RWPE2 (cell line): ENCODE results near the gene RNH1.

Source experiments
- ATAC-seq: fragments of 200-7000 bp; cut with Tn5 transposase; 3 replicates; pipeline ENCODE4 v1.9.1; 2021; ENCODE audit warnings: low read depth
- DNase-seq: peaks from one replicate; pipeline ENCODE4 v3.0.0-alpha.2; 2020; ENCODE audit warnings: low spot score
- H3K27ac ChIP-seq: fragments of 450-650 bp; 2 replicates; pipeline ENCODE4 v1.5.1; 2017; ENCODE audit warnings: mild to moderate bottlenecking; ENCODE audit not compliant: poor library complexity, severe bottlenecking
- H3K27me3 ChIP-seq: fragments of 250-450 bp; sonication (Bioruptor Pico); 2 replicates; pipeline ENCODE4 v1.5.1; 2021; ENCODE audit warnings: mild to moderate bottlenecking, moderate library complexity; ENCODE audit not compliant: insufficient read depth, poor library complexity, severe bottlenecking
- H3K36me3 ChIP-seq: fragments of 250-450 bp; sonication (Bioruptor Pico); 2 replicates; pipeline ENCODE4 v1.5.1; 2020; ENCODE audit warnings: low read depth, mild to moderate bottlenecking, moderate library complexity
- H3K4me1 ChIP-seq: fragments of 250-450 bp; sonication (Bioruptor Pico); 2 replicates; pipeline ENCODE4 v1.5.1; 2021; ENCODE audit warnings: mild to moderate bottlenecking, moderate library complexity; ENCODE audit not compliant: insufficient read depth, poor library complexity, severe bottlenecking
- H3K4me3 ChIP-seq: fragments of 250-450 bp; sonication (Bioruptor Pico); 2 replicates; pipeline ENCODE4 v1.5.1; 2021; ENCODE audit warnings: mild to moderate bottlenecking, moderate library complexity; ENCODE audit not compliant: severe bottlenecking
- H3K9me3 ChIP-seq: fragments of 250-450 bp; sonication (Bioruptor Pico); 2 replicates; pipeline ENCODE4 v1.5.1; 2021; ENCODE audit warnings: mild to moderate bottlenecking, moderate library complexity; ENCODE audit not compliant: severe bottlenecking
- TF ChIP-seq, protein P1 (sequence below): fragments of 450-650 bp; IDR thresholded peaks from one replicate; pipeline ENCODE4 v1.5.1; 2017; ENCODE audit warnings: mild to moderate bottlenecking, moderate library complexity; ENCODE audit not compliant: poor library complexity, severe bottlenecking

Gene RNH1

DNA sequence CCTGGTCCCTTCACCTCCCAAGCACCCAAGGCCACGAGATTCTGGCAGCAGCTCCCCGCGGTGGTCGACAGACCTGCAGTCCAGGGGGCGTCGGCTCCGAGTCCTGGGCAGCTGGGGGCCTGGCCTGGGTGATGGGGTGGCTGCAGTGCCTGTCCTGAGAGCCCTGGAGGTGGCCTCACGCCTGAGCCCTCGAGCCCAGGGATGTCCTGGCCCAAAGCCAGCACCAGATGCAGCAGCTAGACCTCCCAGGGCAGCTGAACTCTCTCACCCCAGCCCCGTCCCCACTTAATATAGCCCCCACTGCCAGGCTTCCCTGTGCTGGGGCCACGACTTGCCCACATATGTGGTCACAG lies 46.9 kb upstream of the RNH1 start:
- Histone ChIP-seq H3K27ac (no peak overlapping the region), H3K9me3 (no peaks in the 10 kb centered on the region), H3K4me1 (no peaks in the 10 kb centered on the region), H3K4me3 (no peak overlapping the region), H3K27me3 (peaks cover 7% of the 10 kb centered on the region), H3K36me3 (no peaks in the 10 kb centered on the region)
- DNase-seq (no peak), ATAC-seq (no peak)
- TF ChIP-seq, protein P1, sequence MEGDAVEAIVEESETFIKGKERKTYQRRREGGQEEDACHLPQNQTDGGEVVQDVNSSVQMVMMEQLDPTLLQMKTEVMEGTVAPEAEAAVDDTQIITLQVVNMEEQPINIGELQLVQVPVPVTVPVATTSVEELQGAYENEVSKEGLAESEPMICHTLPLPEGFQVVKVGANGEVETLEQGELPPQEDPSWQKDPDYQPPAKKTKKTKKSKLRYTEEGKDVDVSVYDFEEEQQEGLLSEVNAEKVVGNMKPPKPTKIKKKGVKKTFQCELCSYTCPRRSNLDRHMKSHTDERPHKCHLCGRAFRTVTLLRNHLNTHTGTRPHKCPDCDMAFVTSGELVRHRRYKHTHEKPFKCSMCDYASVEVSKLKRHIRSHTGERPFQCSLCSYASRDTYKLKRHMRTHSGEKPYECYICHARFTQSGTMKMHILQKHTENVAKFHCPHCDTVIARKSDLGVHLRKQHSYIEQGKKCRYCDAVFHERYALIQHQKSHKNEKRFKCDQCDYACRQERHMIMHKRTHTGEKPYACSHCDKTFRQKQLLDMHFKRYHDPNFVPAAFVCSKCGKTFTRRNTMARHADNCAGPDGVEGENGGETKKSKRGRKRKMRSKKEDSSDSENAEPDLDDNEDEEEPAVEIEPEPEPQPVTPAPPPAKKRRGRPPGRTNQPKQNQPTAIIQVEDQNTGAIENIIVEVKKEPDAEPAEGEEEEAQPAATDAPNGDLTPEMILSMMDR = no peak

DNA sequence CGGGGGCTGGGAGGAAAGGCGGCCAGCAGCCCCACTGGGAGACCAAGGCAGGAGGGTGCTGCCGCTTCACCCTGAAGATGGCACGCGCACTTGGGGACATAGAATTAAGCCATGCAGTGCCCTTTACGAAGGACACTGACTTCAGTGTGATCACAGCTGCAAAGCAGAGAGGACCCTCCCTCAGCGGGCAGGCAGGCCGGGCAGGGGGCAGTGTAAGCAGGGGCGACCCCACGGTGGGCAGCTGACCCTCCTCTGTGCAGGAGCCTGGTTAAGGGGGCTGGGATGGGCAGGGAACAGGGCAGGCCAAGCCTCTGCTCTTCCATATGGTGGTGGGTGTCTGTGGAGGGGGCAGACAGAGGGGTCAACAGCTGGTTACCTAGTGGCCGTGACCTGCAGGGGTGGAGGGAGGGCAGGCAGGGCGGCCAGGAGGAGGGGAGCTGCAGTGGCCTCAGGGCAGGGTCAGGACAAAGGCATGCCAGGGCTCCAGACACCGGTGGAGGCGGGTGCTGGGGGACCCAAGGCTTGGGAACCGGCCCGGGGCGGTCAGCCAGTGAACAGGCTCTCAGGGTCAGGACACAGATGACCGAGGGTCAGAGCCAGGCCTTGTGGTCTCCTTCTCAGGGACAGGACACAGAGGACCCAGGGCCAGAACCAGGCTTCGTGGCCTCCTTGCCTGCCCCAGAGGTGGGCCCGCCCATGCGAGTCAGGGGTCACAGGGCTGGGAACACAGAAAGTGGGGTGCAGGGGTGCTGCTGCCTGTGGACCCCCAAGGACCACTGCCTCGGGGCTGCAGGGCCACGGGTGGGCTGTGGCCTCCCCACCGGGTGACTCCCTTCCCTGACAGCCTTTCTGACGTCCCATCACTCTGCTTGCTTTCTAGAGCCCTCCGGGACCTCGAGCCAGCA lies 46.3 kb upstream of the RNH1 start:
- Histone ChIP-seq H3K27me3 (peaks cover 7% of the 10 kb centered on the region), H3K36me3 (no peaks in the 10 kb centered on the region)

DNA sequence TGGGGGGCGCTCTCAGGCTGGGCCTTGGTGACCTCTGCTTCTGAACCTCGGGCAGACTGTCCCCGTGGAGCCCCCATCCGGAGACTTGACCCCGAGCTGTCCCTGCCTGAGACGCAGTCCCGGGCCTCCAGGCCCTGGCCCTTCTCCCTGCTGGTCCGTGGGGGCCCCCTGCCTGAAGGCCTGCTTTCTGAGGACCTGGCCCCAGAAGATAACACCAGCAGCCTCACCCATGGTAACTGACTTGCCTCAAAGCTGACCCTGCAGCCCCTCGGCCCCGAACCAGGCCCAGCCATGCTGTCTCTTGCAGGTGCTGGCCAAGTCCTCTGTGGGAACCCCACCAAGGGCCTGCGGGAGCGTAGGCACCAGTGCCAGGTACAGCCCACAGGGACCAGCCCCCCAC lies 44.6 kb upstream of the RNH1 start:
- ATAC-seq = no peak
- Histone ChIP-seq H3K9me3 (no peaks in the 10 kb centered on the region), H3K4me1 (no peaks in the 10 kb centered on the region), H3K27ac (no peak overlapping the region), H3K36me3 (no peaks in the 10 kb centered on the region), H3K27me3 (peaks cover 7% of the 10 kb centered on the region), H3K4me3 (no peak overlapping the region)
- TF ChIP-seq, protein P1 = no peak
- no peak for DNase-seq

More for the DNA sequence above, 46.3 kb upstream of the RNH1 start:
- TF ChIP-seq, protein P1 = no peak
- Histone ChIP-seq H3K4me1 (no peaks in the 10 kb centered on the region), H3K27ac (no peak overlapping the region), H3K9me3 (no peaks in the 10 kb centered on the region), H3K4me3 (no peak overlapping the region)
- ATAC-seq = no peak
- no peak for DNase-seq

DNA sequence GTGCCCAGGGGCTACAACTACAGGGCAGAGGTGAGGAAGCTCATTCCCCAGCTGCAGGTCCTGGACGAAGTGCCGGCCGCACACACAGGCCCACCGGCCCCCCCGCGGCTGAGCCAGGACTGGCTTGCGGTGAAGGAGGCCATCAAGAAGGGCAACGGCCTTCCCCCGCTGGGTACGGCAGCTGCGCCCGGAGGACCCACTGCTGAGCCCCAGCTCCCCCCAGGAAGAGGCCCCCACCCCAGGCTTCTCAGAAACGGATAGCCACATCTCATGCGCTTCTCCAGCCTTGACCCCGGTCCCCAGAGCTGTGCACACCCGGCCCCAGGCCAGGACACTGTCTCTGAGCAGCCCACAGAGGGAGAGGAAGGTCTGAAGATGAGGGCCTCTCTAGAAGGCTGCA lies 44.1 kb upstream of the RNH1 start:
- H3K27ac ChIP-seq = no peak overlapping the region
- H3K27me3 ChIP-seq = peaks cover 7% of the 10 kb centered on the region
- ATAC-seq = no peak
- H3K36me3 ChIP-seq = no peaks in the 10 kb centered on the region
- DNase-seq = no peak
- H3K4me3 ChIP-seq = no peak overlapping the region
- H3K4me1 ChIP-seq = no peaks in the 10 kb centered on the region
- TF ChIP-seq, protein P1 = no peak
- no peaks in the 10 kb centered on the region for H3K9me3 ChIP-seq

DNA sequence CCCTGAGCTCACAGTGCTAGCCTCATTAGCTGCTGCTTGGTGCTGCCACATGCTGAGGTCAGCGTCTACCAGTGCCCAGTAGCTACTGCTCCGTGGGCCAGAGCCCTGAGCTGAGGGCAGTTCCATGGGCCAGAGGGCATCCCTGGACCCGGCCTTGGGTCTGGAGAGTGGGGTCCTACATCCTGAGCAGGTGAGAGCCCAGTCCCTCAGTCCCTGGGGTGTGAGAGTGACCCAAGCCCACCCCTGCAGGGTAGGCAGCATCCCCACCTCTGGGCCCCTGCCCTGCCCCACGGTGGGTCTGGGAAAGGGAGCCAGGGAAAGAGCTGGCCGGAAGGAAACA lies 43.7 kb upstream of the RNH1 start:
- H3K36me3 ChIP-seq = no peaks in the 10 kb centered on the region
- ATAC-seq (no peak), DNase-seq (no peak)
- H3K27ac ChIP-seq = no peak overlapping the region
- H3K4me1 ChIP-seq = no peaks in the 10 kb centered on the region
- peaks cover 6% of the 10 kb centered on the region for H3K27me3 ChIP-seq
- no peaks in the 10 kb centered on the region for H3K9me3 ChIP-seq
- no peak overlapping the region for H3K4me3 ChIP-seq
- TF ChIP-seq, protein P1 = no peak
